ENCODE results near the gene CARD9.

CARD9 gene

GRCh38 chr9:136316271-136316751 lies 57.2 kb downstream of the CARD9 start:
- H4K20me1 ChIP-seq (ENCODE audit: insufficient read depth): no peaks in the 10 kb centered on the region
- no peaks in the 10 kb centered on the region for H3K4me1 ChIP-seq (ENCODE audit: low read depth, poor library complexity, severe bottlenecking)
- H3K27me3 ChIP-seq (ENCODE audit: insufficient read depth, low read depth): peaks cover 93% of the 10 kb centered on the region
- no peaks in the 10 kb centered on the region for H3K36me3 ChIP-seq (ENCODE audit: insufficient read depth)
- H3K9ac ChIP-seq: no peak overlapping the region
- H3K4me2 ChIP-seq: no peak overlapping the region
- no peak overlapping the region for H3K27ac ChIP-seq
- no peak for TF ChIP-seq CTCF (conservative IDR thresholded peaks at IDR 0.05; ENCODE audit: low read depth, low read length)
- H3K4me3 ChIP-seq (IDR thresholded peaks at IDR 0.05; ENCODE audit: insufficient read depth, low read depth, low read length): no peak overlapping the region
- no peaks in the 10 kb centered on the region for H3K79me2 ChIP-seq (ENCODE audit: insufficient read depth, low read depth)
- H2AFZ ChIP-seq (ENCODE audit: low read depth): no peak overlapping the region

GRCh38 chr9:136314944-136315343 lies 58.5 kb downstream of the CARD9 start:
- Histone ChIP-seq H3K4me3 (IDR thresholded peaks at IDR 0.05; ENCODE audit: insufficient read depth, low read depth, low read length) (no peak overlapping the region), H3K9ac (no peak overlapping the region), H3K27me3 (ENCODE audit: insufficient read depth, low read depth) (peaks cover 90% of the 10 kb centered on the region), H3K4me2 (no peak overlapping the region), H4K20me1 (ENCODE audit: insufficient read depth) (no peaks in the 10 kb centered on the region), H2AFZ (ENCODE audit: low read depth) (no peak overlapping the region), H3K4me1 (ENCODE audit: low read depth, poor library complexity, severe bottlenecking) (no peaks in the 10 kb centered on the region), H3K79me2 (ENCODE audit: insufficient read depth, low read depth) (no peaks in the 10 kb centered on the region), H3K36me3 (ENCODE audit: insufficient read depth) (no peaks in the 10 kb centered on the region), H3K27ac (no peak overlapping the region)
- TF ChIP-seq CTCF (conservative IDR thresholded peaks at IDR 0.05; ENCODE audit: low read depth, low read length): no peak

GRCh38 chr9:136314056-136314416 lies 59.4 kb downstream of the CARD9 start:
- H3K27ac ChIP-seq: no peak overlapping the region
- H3K4me2 ChIP-seq: no peak overlapping the region
- no peak overlapping the region for H3K9ac ChIP-seq
- H4K20me1 ChIP-seq (ENCODE audit: insufficient read depth): no peaks in the 10 kb centered on the region
- no peak for TF ChIP-seq CTCF (conservative IDR thresholded peaks at IDR 0.05; ENCODE audit: low read depth, low read length)
- H3K36me3 ChIP-seq (ENCODE audit: insufficient read depth): no peaks in the 10 kb centered on the region
- peaks cover 83% of the 10 kb centered on the region for H3K27me3 ChIP-seq (ENCODE audit: insufficient read depth, low read depth)
- H3K4me3 ChIP-seq (IDR thresholded peaks at IDR 0.05; ENCODE audit: insufficient read depth, low read depth, low read length): no peak overlapping the region
- H3K79me2 ChIP-seq (ENCODE audit: insufficient read depth, low read depth): no peaks in the 10 kb centered on the region
- no peak overlapping the region for H2AFZ ChIP-seq (ENCODE audit: low read depth)
- no peaks in the 10 kb centered on the region for H3K4me1 ChIP-seq (ENCODE audit: low read depth, poor library complexity, severe bottlenecking)

All from KMS-11 (cell line).